GM21723 (cell line): Measurements from ENCODE around the gene ZNF407.

Source experiments
- ATAC-seq: cut with Tn5 transposase; IDR thresholded peaks from one replicate; pipeline ENCODE4 v1.9.1; 2021; ENCODE audit warnings: mild to moderate bottlenecking, moderate library complexity; ENCODE audit not compliant: unreplicated experiment

Gene ZNF407

GRCh38 chr18:74818516-74819175, 221.0 kb downstream of the ZNF407 start:
- ATAC-seq: no peak

- peak; percentile 87 for ATAC-seq
These were observed 221.9 kb downstream of the ZNF407 start for GRCh38 chr18:74819433-74820059.

DNA sequence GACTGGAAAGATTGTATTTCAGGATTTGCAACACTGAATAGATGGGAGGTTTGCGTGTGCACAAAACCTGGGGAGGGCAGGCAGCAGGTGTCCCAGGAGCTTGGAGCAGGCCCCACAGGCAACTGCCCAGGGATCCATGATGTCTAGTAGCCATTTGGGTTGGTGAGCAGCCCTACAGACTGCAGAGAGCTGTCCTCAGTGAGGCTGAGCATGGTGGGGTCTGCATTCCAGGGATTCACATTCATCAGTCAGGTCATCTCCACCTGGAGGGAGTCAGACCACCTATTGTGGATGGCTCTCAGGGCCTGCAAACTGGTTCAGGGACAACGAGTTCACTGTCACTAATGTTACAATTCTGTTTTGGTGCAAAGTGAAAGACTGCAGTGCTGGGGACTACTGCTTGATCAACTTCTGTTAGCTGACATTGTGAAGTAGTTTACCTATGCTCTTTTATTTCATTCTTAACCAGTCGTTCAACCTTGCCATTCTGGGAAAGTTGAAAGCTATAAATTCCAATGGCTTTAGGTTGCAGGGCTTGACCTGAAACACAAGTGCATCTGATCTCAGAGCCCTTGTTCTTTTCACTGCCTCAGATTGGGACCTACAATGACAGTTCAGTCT, 222.6 kb downstream of the ZNF407 start:
- ATAC-seq: no peak

- ATAC-seq: no peak
These were observed 227.8 kb downstream of the ZNF407 start for GRCh38 chr18:74825460-74825859.

DNA sequence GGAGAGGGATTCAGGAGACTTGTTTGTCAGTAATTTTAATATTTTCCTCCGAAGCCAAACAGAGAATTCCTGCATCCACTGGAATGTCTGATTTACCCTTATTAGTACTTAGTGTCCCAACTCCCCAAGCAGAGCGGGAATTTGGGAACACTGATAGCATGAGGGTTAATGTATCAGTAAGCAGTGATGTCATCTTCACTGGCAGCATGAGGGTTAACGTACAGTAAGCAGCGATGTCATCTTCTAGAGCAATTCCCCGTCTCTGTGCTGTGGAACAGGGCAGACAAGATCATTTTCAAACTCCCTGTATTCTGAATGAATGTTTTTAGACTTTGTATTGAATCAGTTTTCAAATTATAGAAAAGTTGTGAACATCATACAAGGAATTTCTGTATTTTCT, 228.9 kb downstream of the ZNF407 start:
- no peak for ATAC-seq

GRCh38 chr18:74828200-74828599, 230.5 kb downstream of the ZNF407 start:
- no peak for ATAC-seq

GRCh38 chr18:74831571-74832250, 234.0 kb downstream of the ZNF407 start:
- ATAC-seq: no peak

GRCh38 chr18:74832381-74832780, 234.7 kb downstream of the ZNF407 start:
- no peak for ATAC-seq

- no peak for ATAC-seq
These were observed 235.3 kb downstream of the ZNF407 start for GRCh38 chr18:74832999-74833398.

DNA sequence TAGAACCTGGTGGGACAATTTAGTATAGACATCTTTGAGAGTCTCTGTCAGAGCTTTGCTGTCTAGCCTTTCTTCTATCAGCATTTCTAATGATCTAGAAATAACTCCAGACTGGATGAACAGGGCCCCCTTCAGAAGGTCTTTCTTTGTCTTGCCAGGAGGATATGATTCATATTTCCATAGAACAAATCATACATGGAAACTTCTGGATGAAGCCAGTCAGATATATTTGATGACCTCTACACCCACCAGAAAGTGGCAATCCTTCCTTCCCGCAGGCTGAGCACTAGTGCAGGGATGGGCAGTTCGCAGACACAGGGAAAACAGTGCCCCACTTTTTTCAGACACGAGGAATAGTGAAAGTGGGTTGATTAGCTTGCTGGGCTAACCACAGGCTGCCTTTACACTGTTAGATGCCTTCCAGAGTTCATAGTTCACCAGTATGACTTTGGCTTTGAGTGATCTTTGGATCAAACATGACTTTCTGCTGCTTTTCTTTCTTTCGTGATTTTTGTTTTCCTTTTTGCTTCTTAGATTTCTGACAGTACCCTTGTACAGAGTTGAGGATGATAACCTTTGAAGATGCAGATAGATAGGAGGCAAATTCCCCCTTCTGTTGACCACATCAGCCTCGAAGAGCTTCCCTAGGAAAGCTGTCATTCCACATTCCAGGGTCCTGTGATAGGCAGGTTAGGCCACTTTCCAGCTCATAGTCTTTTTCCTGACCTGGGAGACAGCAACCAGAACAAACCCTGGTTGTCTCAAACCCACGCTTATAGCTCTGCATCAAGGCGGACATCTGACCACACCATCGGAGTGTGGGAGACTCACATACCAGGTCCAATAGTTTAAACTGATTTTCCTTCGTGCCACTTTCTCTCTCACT, 237.0 kb downstream of the ZNF407 start:
- no peak for ATAC-seq

DNA sequence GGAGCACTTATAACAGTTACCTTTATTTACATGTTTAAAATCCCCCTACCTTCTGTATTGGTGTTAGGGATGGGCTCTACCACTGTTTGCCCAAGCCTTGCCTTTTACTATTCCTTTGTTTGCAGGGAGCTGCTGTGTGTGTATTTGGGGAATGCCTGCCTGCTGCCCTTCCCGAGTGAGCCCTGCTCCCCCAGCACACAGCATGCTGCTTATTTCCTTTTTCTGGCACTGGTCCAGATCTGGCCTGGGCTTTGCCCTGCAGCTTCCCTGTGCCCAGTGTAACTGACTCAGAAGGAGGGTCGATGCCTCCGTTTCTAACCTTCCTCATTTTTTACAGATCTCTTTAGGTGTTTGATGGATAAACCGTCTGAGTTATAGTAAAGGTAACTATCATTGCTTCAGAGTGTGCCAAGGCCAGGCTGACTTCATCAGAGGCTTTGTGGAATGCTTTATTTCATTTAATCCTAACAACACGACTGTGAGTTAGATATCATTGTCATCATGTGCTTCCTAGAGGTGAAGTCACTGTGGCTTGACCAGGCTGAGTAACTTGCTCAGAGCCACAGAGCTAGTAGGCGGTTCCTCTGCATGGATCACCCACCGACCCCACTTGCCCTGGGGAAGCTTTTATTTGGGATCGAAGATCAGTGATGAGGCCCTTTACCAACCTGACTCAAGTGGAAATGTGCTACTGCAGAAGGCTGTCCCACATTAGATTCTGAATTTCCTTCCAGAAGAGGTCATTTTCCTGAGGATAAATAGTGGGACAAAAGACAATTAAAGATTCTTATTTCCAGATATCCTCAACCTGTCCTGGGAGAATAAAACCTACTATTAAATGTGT, 238.8 kb downstream of the ZNF407 start:
- ATAC-seq: no peak

GRCh38 chr18:74840492-74841167, 243.0 kb downstream of the ZNF407 start:
- no peak for ATAC-seq

GRCh38 chr18:74841248-74841647, 243.6 kb downstream of the ZNF407 start:
- no peak for ATAC-seq

GRCh38 chr18:74849301-74849700, 251.6 kb downstream of the ZNF407 start:
- no peak for ATAC-seq

GRCh38 chr18:74856434-74856833, 258.8 kb downstream of the ZNF407 start:
- no peak for ATAC-seq

DNA sequence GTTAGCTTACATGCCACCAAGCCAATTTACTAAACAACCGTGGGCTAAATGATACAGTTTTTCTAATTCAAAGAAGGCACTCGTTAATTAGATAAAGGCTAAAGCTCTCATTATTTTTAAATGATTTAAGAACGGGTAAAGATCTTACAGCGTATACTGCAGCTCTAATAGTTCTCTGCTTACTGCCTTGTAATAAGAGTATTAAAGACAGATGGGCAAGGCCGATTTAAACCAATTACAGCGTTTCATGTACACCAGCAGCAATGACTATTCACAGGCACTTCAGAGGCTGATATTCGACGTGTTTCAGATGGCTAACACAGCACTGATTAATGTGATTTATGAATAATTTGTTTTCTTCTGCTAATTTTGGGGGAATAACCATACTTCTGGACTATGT, 259.3 kb downstream of the ZNF407 start:
- ATAC-seq: no peak

- no peak for ATAC-seq
These were observed 260.2 kb downstream of the ZNF407 start for GRCh38 chr18:74857901-74858300.

DNA sequence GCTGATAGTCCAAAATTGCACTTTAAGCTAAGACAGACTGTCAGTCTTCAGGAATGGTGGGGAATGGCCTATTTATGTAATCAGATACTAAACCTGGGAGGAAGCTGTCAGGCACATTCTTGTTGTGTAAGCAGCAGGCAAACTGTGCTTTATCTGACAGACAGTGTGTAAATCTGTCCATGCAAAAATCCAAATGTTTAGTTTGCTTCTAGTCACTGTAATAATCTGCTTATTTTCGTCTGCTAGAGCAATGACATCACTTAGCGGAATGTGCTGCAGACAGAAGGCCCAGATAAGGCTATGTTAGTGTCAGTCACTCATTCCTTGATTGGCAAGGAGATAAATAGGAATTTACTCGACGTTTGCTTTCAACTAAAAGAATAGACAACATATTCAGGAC, 263.5 kb downstream of the ZNF407 start:
- no peak for ATAC-seq

DNA sequence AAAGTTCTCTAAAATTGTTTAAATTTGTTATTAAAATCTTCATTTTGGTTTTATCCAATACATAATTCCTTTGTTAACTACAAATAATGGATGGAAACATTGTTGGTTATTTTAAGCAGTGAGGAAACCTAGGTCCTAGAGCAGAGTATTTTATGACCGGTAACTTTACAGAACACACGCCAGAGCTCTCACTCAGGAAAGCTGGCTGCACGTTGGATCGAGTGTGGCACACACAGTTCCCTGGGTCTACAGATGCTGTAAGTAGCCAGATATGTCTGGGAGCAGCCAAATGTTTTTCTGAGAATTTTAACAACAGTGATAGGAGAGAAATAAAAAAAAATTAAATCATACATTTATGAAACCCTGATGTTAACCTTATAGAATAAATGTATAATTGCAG, 264.4 kb downstream of the ZNF407 start:
- ATAC-seq: no peak
